Endothelial cell of umbilical vein (primary cell): Measurements from ENCODE around the gene CFHR2. TPM values are rescaled to one million over a fixed set of nuclear protein-coding genes. Genes with fewer than 3 reads are reported as not detected.

ENCODE experiments used
- BruUV-seq: library from RNA; stranded (reverse); fragments of 400-500 nt; replicated peaks from 2 replicates; lab custom pipeline; 2021; lab: Mats Ljungman, UMichigan
- CTCF ChIA-PET: fragments of 300-600, 350-600 bp; sonication (Branson Sonifier 250); formaldehyde crosslinking; loops from one replicate; lab custom pipeline; 2021; ENCODE audit warnings: antibody characterized with exemption, inconsistent platforms; lab: Charles Lee
- POLR2A ChIA-PET: fragments of 300-600, 350-600 bp; sonication (Branson Sonifier 250); formaldehyde crosslinking; loops from one replicate; lab custom pipeline; 2021; ENCODE audit warnings: antibody characterized with exemption, inconsistent platforms; lab: Charles Lee
- DNase-seq: peaks from one replicate; pipeline ENCODE4 v3.0.0-alpha.2; 2011; ENCODE audit warnings: low read depth, low spot score
- FAIRE-seq: peaks from 2 replicates; lab custom pipeline; 2011; peaks lifted over from hg19 to GRCh38; lab: Jason Lieb, UNC
- H2AFZ ChIP-seq: 2 replicates; pipeline ENCODE4 v1.6.0; 2012; ENCODE audit warnings: low read depth, low read length, control low read depth, inconsistent platforms
- H3K27ac ChIP-seq: 2 replicates; pipeline ENCODE4 v1.5.1; 2011; ENCODE audit warnings: low read depth, mild to moderate bottlenecking, control low read depth, low read length, moderate library complexity; ENCODE audit not compliant: insufficient read depth
- H3K27me3 ChIP-seq, 2 experiments: 2 replicates each; pipeline versions ENCODE4 v1.6.0 to v1.6.1; 2011; ENCODE audit warnings: low read length in 2 of 2, mixed read lengths in 1 of 2; ENCODE audit not compliant: control insufficient read depth in 2 of 2, insufficient read depth in 2 of 2
- H3K36me3 ChIP-seq, 2 experiments: 2 replicates in 1 of 2; 3 replicates in 1 of 2; pipeline ENCODE4 v1.5.1; 2011; ENCODE audit warnings: low read length in 2 of 2, mild to moderate bottlenecking in 1 of 2, moderate library complexity in 1 of 2; ENCODE audit not compliant: control insufficient read depth in 2 of 2, insufficient read depth in 2 of 2; ENCODE audit errors: extremely low read depth in 1 of 2
- H3K4me1 ChIP-seq: 3 replicates; pipeline ENCODE4 v1.5.1; 2011; ENCODE audit warnings: mild to moderate bottlenecking, low read length; ENCODE audit not compliant: control insufficient read depth, insufficient read depth; ENCODE audit errors: extremely low read depth
- H3K4me2 ChIP-seq: 2 replicates; pipeline ENCODE4 v1.6.1; 2011; ENCODE audit warnings: low read length, control low read depth, mixed read lengths; ENCODE audit not compliant: insufficient read depth
- H3K4me3 ChIP-seq, 3 experiments: fragments of 200-600 bp in 1 of 3; sonication (generic), shearing (Covaris generic) in 1 of 3; replicated peaks in 1 of 3; 2 replicates each; pipeline ENCODE4 v1.5.1; 2011 to 2016; ENCODE audit warnings: control low read depth in 3 of 3, low read length in 3 of 3, mild to moderate bottlenecking in 2 of 3, inconsistent platforms in 1 of 3, low read depth in 1 of 3, moderate library complexity in 1 of 3; ENCODE audit not compliant: insufficient read depth in 1 of 3
- H3K79me2 ChIP-seq: 2 replicates; pipeline ENCODE4 v1.6.0; 2012; ENCODE audit warnings: low read length, inconsistent platforms; ENCODE audit not compliant: control insufficient read depth, insufficient read depth
- H3K9ac ChIP-seq: replicated peaks from 2 replicates; pipeline ENCODE3; 2011; ENCODE audit warnings: low read length, control low read depth; ENCODE audit not compliant: insufficient read depth; ENCODE audit errors: extremely low read depth
- H3K9me1 ChIP-seq: replicated peaks from 3 replicates; pipeline ENCODE4 v1.6.0; 2011; ENCODE audit warnings: mild to moderate bottlenecking, low read length; ENCODE audit not compliant: control insufficient read depth, insufficient read depth; ENCODE audit errors: extremely low read depth
- H3K9me3 ChIP-seq: replicated peaks from 2 replicates; pipeline ENCODE4 v1.5.1; 2012; ENCODE audit warnings: low read length, inconsistent platforms; ENCODE audit not compliant: control insufficient read depth, insufficient read depth
- H4K20me1 ChIP-seq: replicated peaks from 2 replicates; pipeline ENCODE3; 2011; ENCODE audit warnings: mild to moderate bottlenecking, low read length; ENCODE audit not compliant: control insufficient read depth, insufficient read depth; ENCODE audit errors: extremely low read depth
- EZH2 ChIP-seq: IDR thresholded peaks from 2 replicates; pipeline ENCODE4 v1.6.1; 2012; ENCODE audit warnings: borderline replicate concordance, low read depth, mild to moderate bottlenecking, moderate library complexity, low read length, inconsistent platforms; ENCODE audit not compliant: severe bottlenecking
- FOS ChIP-seq: IDR thresholded peaks from 2 replicates; pipeline ENCODE4 v1.6.1; 2011; ENCODE audit warnings: mild to moderate bottlenecking, low read length, moderate library complexity, borderline replicate concordance; ENCODE audit not compliant: insufficient read depth
- GATA2 ChIP-seq: IDR thresholded peaks from 2 replicates; pipeline ENCODE4 v1.7.0; 2011; ENCODE audit warnings: low read depth, mild to moderate bottlenecking, moderate library complexity, mixed read lengths, low read length; ENCODE audit not compliant: insufficient read length, insufficient read depth
- JUN ChIP-seq: IDR thresholded peaks from 2 replicates; pipeline ENCODE4 v1.6.1; 2011; ENCODE audit warnings: borderline replicate concordance, low read depth; ENCODE audit not compliant: insufficient read length, insufficient read depth
- MYC ChIP-seq: IDR thresholded peaks from one replicate; pipeline ENCODE4 v1.6.1; 2011; ENCODE audit warnings: mild to moderate bottlenecking, low read depth, low read length
- POLR2A ChIP-seq: IDR thresholded peaks from 2 replicates; pipeline ENCODE4 v1.6.1; 2012; ENCODE audit warnings: low read depth, mild to moderate bottlenecking, control low read depth, low read length
- POLR2AphosphoS5 ChIP-seq: IDR thresholded peaks from 2 replicates; pipeline ENCODE4 v1.6.1; 2012; ENCODE audit warnings: low read depth, mild to moderate bottlenecking, control low read depth, low read length, moderate library complexity; ENCODE audit not compliant: insufficient read depth
- dilution Hi-C: fragments of 300-500 bp; cut with MboI; formaldehyde crosslinking; loops from one replicate; pipeline ENCODE4 v1.15.0; 2019; ENCODE audit warnings: low sequenced_read_pairs; ENCODE audit not compliant: extremely low pct_ligation_motif_present
- intact Hi-C: fragments of 100-400 bp; cut with micrococcal nuclease; formaldehyde crosslinking; loops from one replicate; pipeline ENCODE4 v1.10.0; 2022
- polyA plus RNA-seq, 4 experiments: library from polyadenylated mRNA; depleted of rRNA in 3 of 4; stranded (reverse) in 3 of 4; unstranded in 1 of 4; fragments of >200 nt; gene quantifications; 2 replicates each; pipeline versions ENCODE4 v1.2.1 to v1.2.3, GENCODE V29; 2011 to 2012; ENCODE audit warnings: missing spikeins in 1 of 4
- total RNA-seq: library from RNA; stranded (reverse); gene quantifications from 2 replicates; pipeline ENCODE4 v1.2.3, GENCODE V29; 2021
- TF ChIP-seq, protein P1 (sequence below), 2 donors: IDR thresholded peaks; 1 replicate in 1 of 2; 2 replicates in 1 of 2; pipeline ENCODE4 v1.5.1; 2011; ENCODE audit warnings: low read length in 2 of 2, mild to moderate bottlenecking in 2 of 2, moderate library complexity in 2 of 2, control low read depth in 1 of 2, inconsistent platforms in 1 of 2, low read depth in 1 of 2; ENCODE audit not compliant: insufficient read depth in 1 of 2; ENCODE audit errors: extremely low read depth in 1 of 2
- TF ChIP-seq, protein P2 (sequence below): IDR thresholded peaks from 2 replicates; pipeline ENCODE4 v1.6.1; 2011; ENCODE audit not compliant: insufficient read depth, insufficient read length

CFHR2 gene
- total and polyA plus RNA-seq, 2 donors (not counting 3 experiments of a cell fraction or from before 2014, with no cell fraction given): not detected

DNA sequence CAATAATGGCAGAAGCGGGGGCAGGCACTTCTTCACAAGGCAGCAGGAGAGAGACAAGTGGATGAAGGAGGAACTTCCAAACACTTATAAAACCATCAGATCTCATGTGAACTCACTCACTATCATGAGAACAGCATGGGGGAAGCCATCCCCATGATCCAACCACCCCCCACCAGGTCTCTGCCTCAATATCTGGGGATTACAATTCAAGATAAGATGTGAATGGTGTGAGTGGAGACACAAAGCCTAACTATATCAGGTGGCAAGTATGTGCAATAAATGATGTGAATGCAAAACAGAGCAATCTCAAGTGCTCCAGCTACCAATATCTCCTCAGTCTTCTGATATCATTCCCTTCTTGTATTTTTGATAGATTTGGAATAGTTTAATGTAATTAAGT is 12.4 kb downstream of the CFHR2 start:
- H3K4me1 ChIP-seq: no peaks in the 10 kb centered on the region
- no peaks in the 10 kb centered on the region for H3K36me3 ChIP-seq
- DNase-seq: no peak
- BruUV-seq: no TSS peak
- TF ChIP-seq POLR2AphosphoS5 (no peak), GATA2 (no peak), FOS (no peak), MYC (no peak), POLR2A (no peak), JUN (no peak), EZH2 (no peak)
- TF ChIP-seq, protein P1, sequence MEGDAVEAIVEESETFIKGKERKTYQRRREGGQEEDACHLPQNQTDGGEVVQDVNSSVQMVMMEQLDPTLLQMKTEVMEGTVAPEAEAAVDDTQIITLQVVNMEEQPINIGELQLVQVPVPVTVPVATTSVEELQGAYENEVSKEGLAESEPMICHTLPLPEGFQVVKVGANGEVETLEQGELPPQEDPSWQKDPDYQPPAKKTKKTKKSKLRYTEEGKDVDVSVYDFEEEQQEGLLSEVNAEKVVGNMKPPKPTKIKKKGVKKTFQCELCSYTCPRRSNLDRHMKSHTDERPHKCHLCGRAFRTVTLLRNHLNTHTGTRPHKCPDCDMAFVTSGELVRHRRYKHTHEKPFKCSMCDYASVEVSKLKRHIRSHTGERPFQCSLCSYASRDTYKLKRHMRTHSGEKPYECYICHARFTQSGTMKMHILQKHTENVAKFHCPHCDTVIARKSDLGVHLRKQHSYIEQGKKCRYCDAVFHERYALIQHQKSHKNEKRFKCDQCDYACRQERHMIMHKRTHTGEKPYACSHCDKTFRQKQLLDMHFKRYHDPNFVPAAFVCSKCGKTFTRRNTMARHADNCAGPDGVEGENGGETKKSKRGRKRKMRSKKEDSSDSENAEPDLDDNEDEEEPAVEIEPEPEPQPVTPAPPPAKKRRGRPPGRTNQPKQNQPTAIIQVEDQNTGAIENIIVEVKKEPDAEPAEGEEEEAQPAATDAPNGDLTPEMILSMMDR (IDR thresholded peaks at IDR 0.05; ENCODE audit: extremely low read depth in 1 of 2, insufficient read depth in 1 of 2, low read depth in 1 of 2, low read length in 2 of 2): no peak
- TF ChIP-seq, protein P2, sequence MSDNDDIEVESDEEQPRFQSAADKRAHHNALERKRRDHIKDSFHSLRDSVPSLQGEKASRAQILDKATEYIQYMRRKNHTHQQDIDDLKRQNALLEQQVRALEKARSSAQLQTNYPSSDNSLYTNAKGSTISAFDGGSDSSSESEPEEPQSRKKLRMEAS: no peak
- H3K9ac ChIP-seq: no peak overlapping the region
- H3K4me3 ChIP-seq: no peak overlapping the region
- no peak for FAIRE-seq
- no peaks in the 10 kb centered on the region for H3K79me2 ChIP-seq
- no peaks in the 10 kb centered on the region for H3K9me1 ChIP-seq
- intact Hi-C loops (no loop called here), dilution Hi-C loops (no loop called here)
- ChIA-PET CTCF (interaction anchor here (1.2 kb wide), 1 partner anchor 10 kb away, joined by 3 read pairs; no protein-coding TSS in a partner anchor), POLR2A (no interaction called here)
- no peak overlapping the region for H3K4me2 ChIP-seq
- no peaks in the 10 kb centered on the region for H4K20me1 ChIP-seq
- H3K27me3 ChIP-seq: no peaks in the 10 kb centered on the region
- no peaks in the 10 kb centered on the region for H3K9me3 ChIP-seq
- H3K27ac ChIP-seq: no peak overlapping the region
- no peak overlapping the region for H2AFZ ChIP-seq
